HepG2 (cell line): Measurements from ENCODE around the gene ARMC8. TPM values are rescaled to one million over a fixed set of nuclear protein-coding genes. Genes with fewer than 3 reads are reported as not detected.

Experiments
- ATAC-seq: fragments of 200-7000 bp; cut with Tn5 transposase; 3 replicates; pipeline ENCODE4 v1.9.1; 2020; ENCODE audit warnings: mild to moderate bottlenecking, moderate library complexity
- BruUV-seq: library from RNA; stranded (reverse); fragments of 400-500 nt; replicated peaks from 2 replicates; lab custom pipeline; 2021; lab: Mats Ljungman, UMichigan
- CTCF ChIA-PET: fragments of 300-600 bp; formaldehyde crosslinking; extraction: SDS; loops from one replicate; lab custom pipeline; 2021; ENCODE audit warnings: low total read pairs, inconsistent platforms, low intra/inter-chr PET ratio; lab: Yijun Ruan, JAX
- POLR2A ChIA-PET: fragments of 350-600 bp; sonication (Branson Sonifier 250); formaldehyde crosslinking; loops from one replicate; lab custom pipeline; 2020; ENCODE audit warnings: antibody characterized with exemption, inconsistent platforms; lab: Yijun Ruan, JAX
- DNase-seq: peaks from one replicate; pipeline ENCODE4 v3.0.0-alpha.2; 2015; ENCODE audit warnings: low spot score
- FAIRE-seq: peaks from 3 replicates; lab custom pipeline; 2011; peaks lifted over from hg19 to GRCh38; lab: Jason Lieb, UNC
- H2AFZ ChIP-seq: one replicate; pipeline ENCODE4 v1.6.1; 2011; ENCODE audit warnings: low read length, inconsistent platforms
- H3K27ac ChIP-seq: fragments of 300-600 bp; 3 replicates; pipeline ENCODE4 v1.8.0; 2011; ENCODE audit warnings: mixed run types, mild to moderate bottlenecking, mixed read lengths, low read length, inconsistent platforms; ENCODE audit not compliant: insufficient read depth; ENCODE audit errors: extremely low read length
- H3K27me3 ChIP-seq, 2 experiments: fragments of 200-600 bp in 1 of 2; 2 replicates in 1 of 2; 3 replicates in 1 of 2; pipeline versions ENCODE4 v1.6.0 to v1.8.0; 2011; ENCODE audit warnings: low read length in 2 of 2, mild to moderate bottlenecking in 2 of 2, moderate library complexity in 2 of 2, inconsistent platforms in 1 of 2; ENCODE audit not compliant: insufficient read depth in 2 of 2, control insufficient read depth in 1 of 2
- H3K36me3 ChIP-seq, 2 experiments: fragments of 200-600 bp in 1 of 2; replicated peaks in 1 of 2; 2 replicates in 1 of 2; 3 replicates in 1 of 2; pipeline versions ENCODE4 v1.5.1 to v1.8.0; 2011; ENCODE audit warnings: low read length in 2 of 2, inconsistent platforms in 1 of 2; ENCODE audit not compliant: insufficient read depth in 2 of 2, control insufficient read depth in 1 of 2
- H3K4me1 ChIP-seq: 2 replicates; pipeline ENCODE4 v1.5.1; 2012; ENCODE audit warnings: low read length, inconsistent platforms; ENCODE audit not compliant: insufficient read depth
- H3K4me2 ChIP-seq: 2 replicates; pipeline ENCODE4 v1.6.0; 2011; ENCODE audit warnings: low read depth, low read length, inconsistent platforms
- H3K4me3 ChIP-seq, 3 experiments: fragments of 200-600 bp in 1 of 3; sonication (generic), shearing (Covaris generic) in 1 of 3; replicated peaks in 1 of 3; 2 replicates each; pipeline ENCODE4 v1.5.1; 2011 to 2016; ENCODE audit warnings: low read length in 3 of 3, inconsistent platforms in 2 of 3, low read depth in 2 of 3, mild to moderate bottlenecking in 2 of 3, control low read depth in 1 of 3, mixed read lengths in 1 of 3; ENCODE audit not compliant: insufficient read depth in 1 of 3
- H3K79me2 ChIP-seq: one replicate; pipeline ENCODE4 v1.6.1; 2011; ENCODE audit warnings: low read length, inconsistent platforms; ENCODE audit not compliant: insufficient read depth
- H3K9ac ChIP-seq: 2 replicates; pipeline ENCODE4 v1.6.0; 2011; ENCODE audit warnings: mild to moderate bottlenecking, low read depth, low read length, inconsistent platforms; ENCODE audit not compliant: insufficient read depth
- H3K9me3 ChIP-seq: 2 replicates; pipeline ENCODE4 v1.5.1; 2012; ENCODE audit warnings: mild to moderate bottlenecking, low read length
- H4K20me1 ChIP-seq: 2 replicates; pipeline ENCODE4 v1.6.0; 2011; ENCODE audit warnings: inconsistent platforms, mild to moderate bottlenecking, low read length, moderate library complexity; ENCODE audit not compliant: insufficient read depth
- ARNTL ChIP-seq: sonication (generic); formaldehyde crosslinking; IDR thresholded peaks from 2 replicates; pipeline ENCODE4 v1.4.0; 2020; ENCODE audit warnings: mild to moderate bottlenecking, missing genetic modification reagents
- SOX6 ChIP-seq, 2 experiments: fragments of 450-650 bp in 1 of 2; sonication (generic) in 1 of 2; formaldehyde crosslinking in 1 of 2; IDR thresholded peaks; 2 replicates each; pipeline versions ENCODE4 v1.4.0 to v1.6.1; 2017 to 2020; ENCODE audit warnings: antibody characterized with exemption in 1 of 2, mild to moderate bottlenecking in 1 of 2, missing genetic modification reagents in 1 of 2
- TARDBP ChIP-seq: sonication (generic); formaldehyde crosslinking; IDR thresholded peaks from 2 replicates; pipeline ENCODE4 v1.8.0; 2022; ENCODE audit warnings: mild to moderate bottlenecking, missing genetic modification reagents
- ZBTB34 ChIP-seq: sonication (generic); formaldehyde crosslinking; IDR thresholded peaks from 2 replicates; pipeline ENCODE4 v1.8.0; 2022; ENCODE audit warnings: mild to moderate bottlenecking, missing genetic modification reagents
- ZFX ChIP-seq: sonication (generic); formaldehyde crosslinking; IDR thresholded peaks from 2 replicates; pipeline ENCODE4 v1.4.0; 2020; ENCODE audit warnings: mild to moderate bottlenecking, low read depth, missing genetic modification reagents, moderate library complexity
- ZFY ChIP-seq: sonication (generic); formaldehyde crosslinking; IDR thresholded peaks from 2 replicates; pipeline ENCODE4 v1.4.0; 2020; ENCODE audit warnings: missing genetic modification reagents
- WGBS: methylation state at CpG from one replicate; pipeline ENCODE4 v1.1.6; 2017; ENCODE audit warnings: low lambda C conversion rate; 5-methylcytosine and 5-hydroxymethylcytosine counted together
- in situ Hi-C: cut with HindIII; loops from 2 replicates; pipeline ENCODE4 v1.10.0; 2017; ENCODE audit warnings: low pct_unique_long_range_greater_than_20kb; ENCODE audit not compliant: extremely low pct_ligation_motif_present
- intact Hi-C: fragments of 100-400 bp; cut with micrococcal nuclease; formaldehyde crosslinking; loops from one replicate; pipeline ENCODE4 v1.10.0; 2022; ENCODE audit not compliant: unreplicated experiment
- polyA plus RNA-seq, 8 experiments: library from polyadenylated mRNA; depleted of rRNA in 3 of 8; stranded (reverse) in 7 of 8; unstranded in 1 of 8; fragments of >200 nt; fragmentation: Illumina TruSeq in 4 of 8; extraction: Trizol in 4 of 8; gene quantifications; 2 replicates each; pipeline versions ENCODE4 v1.2.1 to v1.2.3, GENCODE V29; 2011 to 2016; ENCODE audit warnings: low read depth in 4 of 8, missing spikeins in 1 of 8, mixed read lengths in 1 of 8; ENCODE audit not compliant: insufficient read depth in 1 of 8
- total RNA-seq, 5 experiments: library from RNA; depleted of rRNA; stranded (reverse); fragments of >200 nt; fragmentation: Illumina TruSeq; extraction: Trizol; gene quantifications; 2 replicates each; pipeline ENCODE4 v1.2.3, GENCODE V29; 2016; ENCODE audit warnings: low read depth in 1 of 5

ARMC8 gene
- total and polyA plus RNA-seq, 2 of the 13 experiments (the other 11 are each of a cell fraction or from before 2014, with no cell fraction given) = 38.9 to 55.3 TPM

GRCh38 chr3:138344754-138345153 is 157.7 kb downstream of the ARMC8 start:
- in situ Hi-C loops (loop anchor here (5.0 kb wide), 1 partner anchor 53 kb away; no protein-coding TSS in a partner anchor), intact Hi-C loops (loop anchor here (5.0 kb wide), 1 partner anchor 157 kb away; the partner anchor contains the start of gene ARMC8)
- Histone ChIP-seq H3K9me3 (no peaks in the 10 kb centered on the region), H3K4me1 (peaks cover 39% of the 10 kb centered on the region), H2AFZ (no peak overlapping the region), H3K4me3 (no peak overlapping the region), H3K4me2 (no peak overlapping the region; the same call in 1 of the 2 replicates), H3K9ac (no peak overlapping the region), H3K36me3 (no peaks in the 10 kb centered on the region), H3K27me3 (peaks cover 0 to 4% of the 10 kb centered on the region in 2 experiments; a peak in 1 of 5 replicates)
- WGBS = 13% methylated on average over 1 of the region's 1 CpG
- peak; percentile 74 for FAIRE-seq
- no TSS peak for BruUV-seq
- POLR2A ChIA-PET = no interaction called here
- no peak for ATAC-seq
- DNase-seq = no peak
- CTCF ChIA-PET = no interaction called here
- TF ChIP-seq TARDBP (CRISPR knock-in tag) = no peak
- TF ChIP-seq SOX6 (IDR thresholded peaks at IDR 0.05) = no peak
- TF ChIP-seq SOX6 (CRISPR knock-in tag; IDR thresholded peaks at IDR 0.05) = 0 out of 2 replicates have a peak, but pooled peaks have one; percentile 11
- TF ChIP-seq ARNTL (CRISPR knock-in tag) = no peak
- 0 out of 2 replicates have a peak, but pooled peaks have one; percentile 28 for TF ChIP-seq ZFX (CRISPR knock-in tag)
- 0 out of 2 replicates have a peak, but pooled peaks have one; percentile 49 for TF ChIP-seq ZBTB34 (CRISPR knock-in tag)
- peak; percentile 29; the same call in 1 of the 2 replicates for TF ChIP-seq ZFY (CRISPR knock-in tag)
- TF ChIP-seq, all 625 proteins: peak for 4
- Histone ChIP-seq H4K20me1 (no peaks in the 10 kb centered on the region), H3K79me2 (no peaks in the 10 kb centered on the region), H3K27ac (no peak overlapping the region)

Other genes with a start within 250 kb of the ARMC8 start
- gene CLDN18, start 177.1 kb upstream of the ARMC8 start, total RNA-seq (2016; rRNA removed; fragmentation: Illumina TruSeq; extraction: Trizol) = not detected in 2 replicates
- not detected in 2 replicates for gene CLDN18, start 177.1 kb upstream of the ARMC8 start, polyA plus RNA-seq (2011; rRNA removed)
- 1.1 and 1.2 TPM in 2 replicates for gene DZIP1L, start 71.7 kb upstream of the ARMC8 start, total RNA-seq (2016; rRNA removed; fragmentation: Illumina TruSeq; extraction: Trizol)
- gene DZIP1L, start 71.7 kb upstream of the ARMC8 start, polyA plus RNA-seq (2011; rRNA removed) = 0.39 and 0.90 TPM in 2 replicates
- gene A4GNT, start 54.9 kb upstream of the ARMC8 start, total RNA-seq (2016; rRNA removed; fragmentation: Illumina TruSeq; extraction: Trizol) = not detected in 2 replicates
- not detected in 2 replicates for gene A4GNT, start 54.9 kb upstream of the ARMC8 start, polyA plus RNA-seq (2011; rRNA removed)
- 16.7 and 22.7 TPM in 2 replicates for gene DBR1, start 12.4 kb upstream of the ARMC8 start, total RNA-seq (2016; rRNA removed; fragmentation: Illumina TruSeq; extraction: Trizol)
- 6.1 and 6.4 TPM in 2 replicates for gene DBR1, start 12.4 kb upstream of the ARMC8 start, polyA plus RNA-seq (2011; rRNA removed)
- gene NME9, start 142.6 kb downstream of the ARMC8 start, total RNA-seq (2016; rRNA removed; fragmentation: Illumina TruSeq; extraction: Trizol) = not detected in 2 replicates
- gene NME9, start 142.6 kb downstream of the ARMC8 start, polyA plus RNA-seq (2011; rRNA removed) = not detected in 2 replicates
- gene MRAS, start 161.3 kb downstream of the ARMC8 start, total RNA-seq (2016; rRNA removed; fragmentation: Illumina TruSeq; extraction: Trizol) = 36.2 TPM in 2 replicates
- 8.8 and 8.9 TPM in 2 replicates for gene MRAS, start 161.3 kb downstream of the ARMC8 start, polyA plus RNA-seq (2011; rRNA removed)
- 0.79 and 4.1 TPM in 2 replicates for gene ESYT3, start 247.3 kb downstream of the ARMC8 start, total RNA-seq (2016; rRNA removed; fragmentation: Illumina TruSeq; extraction: Trizol)
- gene ESYT3, start 247.3 kb downstream of the ARMC8 start, polyA plus RNA-seq (2011; rRNA removed) = 1.5 and 1.6 TPM in 2 replicates